Body of pancreas (tissue), 4 donors: ENCODE measurements around the gene TM9SF4.

ENCODE experiments used
- POLR2A ChIP-seq, 3 donors: fragments of 450-650 bp; IDR thresholded peaks; one replicate each; pipeline ENCODE4 v1.6.1; 2016; ENCODE audit warnings: antibody characterized with exemption in 3 of 3, mild to moderate bottlenecking in 2 of 3
- TF ChIP-seq, protein P1 (sequence below), 7 experiments: fragments of 450-650 bp in 4 of 7; fragments of 200-600 bp in 3 of 7; sonication (generic) in 3 of 7; IDR thresholded peaks; one replicate each; pipeline ENCODE4 v1.5.1; 2016 to 2019; ENCODE audit warnings: antibody characterized with exemption in 7 of 7

DNA sequence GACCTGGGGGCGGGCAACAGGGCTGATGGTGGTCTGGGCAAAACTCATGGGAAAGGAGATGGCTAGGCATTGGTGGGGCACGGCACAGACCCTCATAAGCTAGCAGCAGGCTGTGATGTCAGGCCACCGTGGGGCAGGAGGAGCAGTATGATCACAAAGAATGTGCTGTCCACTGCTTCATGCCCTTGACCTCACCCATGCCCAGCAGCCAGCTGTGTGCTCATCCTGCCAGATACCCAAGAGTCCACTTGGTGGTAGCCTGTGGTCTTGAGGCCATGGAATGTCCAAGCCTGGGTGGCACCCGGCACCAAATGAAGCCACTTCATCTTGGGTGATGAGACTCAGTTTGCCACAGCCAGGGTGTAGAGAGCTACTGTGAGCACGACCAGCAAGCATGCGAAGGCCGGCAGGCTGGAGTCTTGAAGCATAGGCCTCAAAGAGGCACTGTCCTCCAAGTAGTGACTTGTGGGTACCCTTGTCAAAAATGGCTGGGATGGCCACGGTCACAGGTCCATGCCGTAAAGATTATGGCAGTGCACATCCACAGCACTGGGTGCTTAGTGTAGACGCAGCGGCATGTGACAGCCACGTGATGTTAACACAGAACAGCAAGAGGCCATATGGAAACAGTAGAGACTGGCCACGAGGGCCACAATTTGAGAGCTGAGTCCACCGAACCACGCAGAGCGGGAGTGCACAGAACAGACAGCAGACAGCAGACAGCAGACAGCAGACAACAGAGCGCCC lies 79.0 kb downstream of the TM9SF4 start:
- no peak for TF ChIP-seq POLR2A (IDR thresholded peaks at IDR 0.05)
- TF ChIP-seq, protein P1, sequence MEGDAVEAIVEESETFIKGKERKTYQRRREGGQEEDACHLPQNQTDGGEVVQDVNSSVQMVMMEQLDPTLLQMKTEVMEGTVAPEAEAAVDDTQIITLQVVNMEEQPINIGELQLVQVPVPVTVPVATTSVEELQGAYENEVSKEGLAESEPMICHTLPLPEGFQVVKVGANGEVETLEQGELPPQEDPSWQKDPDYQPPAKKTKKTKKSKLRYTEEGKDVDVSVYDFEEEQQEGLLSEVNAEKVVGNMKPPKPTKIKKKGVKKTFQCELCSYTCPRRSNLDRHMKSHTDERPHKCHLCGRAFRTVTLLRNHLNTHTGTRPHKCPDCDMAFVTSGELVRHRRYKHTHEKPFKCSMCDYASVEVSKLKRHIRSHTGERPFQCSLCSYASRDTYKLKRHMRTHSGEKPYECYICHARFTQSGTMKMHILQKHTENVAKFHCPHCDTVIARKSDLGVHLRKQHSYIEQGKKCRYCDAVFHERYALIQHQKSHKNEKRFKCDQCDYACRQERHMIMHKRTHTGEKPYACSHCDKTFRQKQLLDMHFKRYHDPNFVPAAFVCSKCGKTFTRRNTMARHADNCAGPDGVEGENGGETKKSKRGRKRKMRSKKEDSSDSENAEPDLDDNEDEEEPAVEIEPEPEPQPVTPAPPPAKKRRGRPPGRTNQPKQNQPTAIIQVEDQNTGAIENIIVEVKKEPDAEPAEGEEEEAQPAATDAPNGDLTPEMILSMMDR (IDR thresholded peaks at IDR 0.05), result no peak
